GM21717 (cell line): ENCODE measurements around the gene SP4.

Source experiments
- ATAC-seq: cut with Tn5 transposase; IDR thresholded peaks from one replicate; pipeline ENCODE4 v1.9.1; 2021; ENCODE audit warnings: mild to moderate bottlenecking, moderate library complexity; ENCODE audit not compliant: unreplicated experiment

The SP4 gene

GRCh38 chr7:21427871-21428658 is at the start of gene SP4:
Gene SP4 (plus strand): TSS chr7:21428083. CDS start chr7:21428252, 169 bp downstream.
- ATAC-seq, result peak; percentile 74

DNA sequence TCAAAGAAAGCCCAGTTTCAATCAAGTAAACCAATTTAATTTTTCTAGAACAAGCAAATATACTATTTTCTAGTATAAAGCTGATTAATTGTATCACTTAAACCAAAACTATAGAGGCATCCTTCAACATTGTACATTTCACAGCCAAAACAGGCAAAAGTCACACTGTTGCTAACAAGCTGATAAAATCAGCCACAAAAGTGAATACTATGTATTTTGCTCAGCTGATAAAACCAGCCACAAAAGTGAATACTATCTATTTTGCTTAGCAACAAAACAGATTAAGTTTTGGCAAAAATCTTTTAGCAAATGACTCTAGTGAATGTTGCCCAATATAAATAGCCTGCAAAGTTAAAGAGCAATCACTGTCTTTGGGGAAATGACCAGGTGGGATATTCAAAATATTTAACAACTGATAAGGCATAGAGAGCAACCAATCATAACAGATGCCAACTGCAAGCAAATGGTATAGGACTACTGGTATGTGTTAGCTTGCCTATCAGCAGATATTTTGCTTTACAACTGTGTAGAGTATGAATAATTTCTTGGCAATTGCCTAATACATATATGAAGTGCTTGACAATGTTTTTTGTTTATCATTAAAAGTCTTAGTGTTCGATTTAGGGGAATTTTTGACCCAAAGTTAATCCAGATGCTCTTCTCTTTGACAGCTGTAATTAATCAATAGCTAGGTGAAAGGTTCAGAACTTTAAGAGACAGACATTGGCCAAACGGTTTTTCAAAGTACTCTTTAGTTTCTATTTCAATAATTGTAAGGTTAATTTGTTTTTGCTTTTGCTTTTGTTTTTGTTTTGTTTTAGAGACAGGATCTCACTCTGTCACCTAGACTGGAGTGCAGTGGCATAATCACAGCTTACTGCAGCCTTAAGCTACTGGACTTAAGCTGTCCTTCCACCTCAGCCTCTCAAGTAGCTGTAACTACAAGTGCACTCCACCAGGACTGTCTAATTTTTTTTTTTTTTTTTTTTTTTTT is 44.4 kb upstream of the SP4 start:
- ATAC-seq, result peak; percentile 93

DNA sequence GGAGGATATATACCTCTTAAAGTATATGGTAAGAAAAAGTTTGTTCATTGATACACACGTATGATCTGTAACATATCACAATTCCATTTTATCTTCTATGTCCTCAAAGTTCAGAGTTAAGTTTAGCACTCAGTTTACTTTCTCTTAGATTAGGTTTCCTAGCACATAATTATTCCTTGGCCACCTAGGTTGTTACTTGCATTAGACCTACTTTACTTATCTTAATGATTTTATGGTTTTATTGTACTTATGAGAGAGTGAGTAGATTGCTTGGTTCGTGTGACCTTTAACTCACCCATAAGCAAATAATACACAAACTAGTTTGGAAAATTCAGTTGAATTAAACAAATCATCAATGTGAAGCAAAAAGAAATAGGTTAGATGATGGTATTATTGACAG is 33.9 kb upstream of the SP4 start:
- no peak for ATAC-seq

DNA sequence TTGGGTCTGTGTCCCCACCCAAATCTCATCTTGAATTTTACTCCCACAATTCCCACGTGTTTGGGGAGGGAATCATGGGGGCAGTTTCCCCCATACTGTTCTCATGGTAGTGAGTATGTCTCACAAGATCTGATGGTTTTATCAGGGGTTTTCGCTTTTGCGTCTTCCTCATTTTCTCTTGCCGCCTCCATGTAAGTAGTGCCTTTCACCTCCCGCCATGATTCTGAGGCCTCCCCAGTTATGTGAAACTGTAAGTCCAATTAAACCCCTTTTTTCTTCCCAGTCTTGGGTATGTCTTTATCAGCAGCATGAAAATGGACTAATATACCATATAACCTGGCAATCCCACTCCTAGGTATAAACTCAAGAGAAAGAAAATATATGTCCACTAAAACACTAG is 25.9 kb upstream of the SP4 start:
- no peak for ATAC-seq

DNA sequence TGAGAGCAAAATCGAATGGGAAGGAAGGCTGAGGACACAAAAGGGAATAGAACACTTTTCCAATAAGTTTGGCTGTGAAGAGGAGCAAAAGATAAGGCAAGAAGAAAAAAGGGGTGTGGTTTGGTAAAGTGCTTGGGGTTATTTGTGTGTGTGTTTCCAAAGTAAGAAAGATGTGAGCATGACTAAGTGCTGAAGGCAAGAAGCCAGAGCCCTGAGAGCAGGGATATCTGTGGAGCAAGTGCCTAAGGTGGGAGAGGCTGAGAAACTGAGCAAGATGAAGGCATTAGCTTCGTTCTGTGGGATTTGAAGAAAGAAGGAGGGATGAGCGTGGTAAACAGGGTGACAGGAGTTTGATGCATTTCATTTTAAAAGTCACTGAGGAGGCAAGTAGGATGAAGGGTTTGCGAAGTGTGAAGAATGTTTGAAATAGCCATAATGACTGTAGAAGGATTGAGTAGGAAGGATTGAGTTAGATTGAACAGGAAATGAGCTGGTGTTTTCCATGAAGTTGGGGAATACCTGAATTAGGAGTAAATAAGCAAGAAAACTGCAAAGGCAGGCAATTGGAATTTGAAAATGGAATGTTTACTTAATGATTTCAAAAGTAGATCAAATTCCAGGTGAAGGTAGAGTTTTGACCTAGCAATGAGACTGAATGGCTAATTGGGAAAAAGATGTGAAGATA is 19.9 kb upstream of the SP4 start:
- ATAC-seq, result no peak

DNA sequence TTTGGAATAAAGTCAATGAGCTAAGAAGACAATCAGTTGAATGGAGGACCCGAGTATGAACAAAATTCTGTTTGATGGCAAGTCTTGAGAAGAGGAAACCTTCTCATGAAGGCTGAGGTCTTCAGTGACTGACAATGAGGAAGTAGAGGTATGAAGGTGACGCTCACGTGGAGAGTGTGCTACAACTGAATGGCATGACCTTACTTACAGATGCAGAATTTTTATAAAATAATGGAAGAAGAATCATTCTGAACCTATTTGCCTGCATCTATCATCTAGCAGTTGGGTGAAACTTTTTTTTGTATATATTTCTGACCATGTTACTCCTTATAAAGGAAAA is 19.4 kb upstream of the SP4 start:
- no peak for ATAC-seq

DNA sequence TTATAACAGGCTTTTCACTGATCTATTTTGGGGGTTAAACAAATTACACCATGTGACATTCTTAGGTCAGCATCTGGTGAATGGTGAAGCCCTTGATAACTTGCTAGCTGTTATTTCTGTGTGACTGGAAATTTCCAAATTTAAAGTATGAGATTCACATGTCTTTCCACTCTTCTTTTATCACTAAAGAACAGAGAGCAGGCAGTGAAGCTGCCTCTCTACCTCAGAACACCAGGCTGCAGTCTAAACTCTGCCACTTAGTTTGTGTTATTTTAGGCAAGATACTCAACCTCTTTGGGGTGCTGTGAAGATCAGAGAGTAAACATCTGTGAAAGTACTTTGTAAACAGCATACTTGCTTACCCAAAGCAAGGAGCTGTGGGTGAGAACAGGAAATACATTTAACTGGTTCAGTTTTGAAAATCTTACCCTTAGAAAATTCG is 15.5 kb upstream of the SP4 start:
- no peak for ATAC-seq

DNA sequence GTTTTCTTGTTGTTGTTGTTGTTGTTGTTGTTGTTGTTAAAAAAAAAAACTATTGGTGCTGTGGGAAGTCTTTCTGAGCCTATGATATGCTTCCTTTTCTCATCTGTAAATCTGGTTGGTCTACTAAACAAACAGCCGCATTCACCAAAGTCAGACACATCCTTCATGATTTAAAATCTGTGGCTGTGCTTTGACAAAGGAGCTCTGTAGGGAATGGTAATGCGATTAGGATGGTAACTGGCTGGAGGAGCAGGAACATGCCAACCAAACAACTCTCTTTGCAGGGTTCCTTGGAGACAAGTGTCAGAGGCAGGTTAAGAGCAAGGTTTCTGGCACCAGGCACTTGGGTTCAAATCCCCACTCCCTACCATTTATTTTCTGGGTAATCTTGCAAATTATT is 14.9 kb upstream of the SP4 start:
- no peak for ATAC-seq

DNA sequence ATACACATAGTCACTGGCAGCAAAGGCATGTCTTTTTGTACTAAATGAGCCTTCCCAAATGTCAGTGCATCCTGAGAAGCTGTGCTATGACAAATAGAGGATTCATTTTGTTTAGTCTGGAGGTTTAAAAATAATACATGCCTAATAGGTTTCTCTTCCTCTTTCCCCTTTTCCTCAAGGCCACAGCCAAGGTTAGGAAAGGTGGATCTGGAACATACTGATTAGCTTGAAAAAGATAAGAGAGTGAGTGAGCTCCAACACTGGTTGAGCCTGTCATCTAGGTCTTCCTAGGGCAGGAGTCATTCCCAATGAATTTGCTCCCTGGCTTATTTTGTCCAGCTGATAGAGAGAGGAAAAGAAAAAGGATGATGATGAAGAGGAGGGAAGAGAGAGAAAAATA is 14.4 kb upstream of the SP4 start:
- no peak for ATAC-seq

- no peak for ATAC-seq
Observed at GRCh38 chr7:21414795-21415393, 13.0 kb upstream of the SP4 start.

- no peak for ATAC-seq
Observed at GRCh38 chr7:21417647-21418046, 10.2 kb upstream of the SP4 start.

GRCh38 chr7:21422751-21423150 is 5.1 kb upstream of the SP4 start:
- no peak for ATAC-seq

DNA sequence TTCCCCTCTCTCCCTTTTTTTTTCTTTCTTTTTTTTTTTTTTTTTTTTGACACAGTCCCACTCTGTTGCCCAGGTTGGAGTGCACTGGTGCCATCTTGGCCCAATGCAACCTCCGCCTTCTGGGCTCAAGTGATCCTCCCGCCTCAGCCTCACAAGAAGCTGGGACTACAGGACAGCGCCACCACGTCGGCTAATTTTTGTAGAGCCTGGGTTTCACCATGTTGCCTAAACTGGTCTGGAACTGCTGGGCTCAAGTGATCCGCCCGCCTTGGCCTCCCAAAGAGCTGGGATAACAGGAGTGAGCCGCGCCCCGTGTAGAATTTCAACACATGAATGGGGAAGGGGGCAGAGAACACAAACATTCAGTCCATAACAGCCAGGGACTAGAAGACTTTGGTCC is 2.6 kb upstream of the SP4 start:
- ATAC-seq, result no peak

GRCh38 chr7:21426286-21427181 is 1.3 kb upstream of the SP4 start:
- ATAC-seq, result no peak

GRCh38 chr7:21427182-21427870 is 557 bp upstream of the SP4 start:
- peak; percentile 82 for ATAC-seq

DNA sequence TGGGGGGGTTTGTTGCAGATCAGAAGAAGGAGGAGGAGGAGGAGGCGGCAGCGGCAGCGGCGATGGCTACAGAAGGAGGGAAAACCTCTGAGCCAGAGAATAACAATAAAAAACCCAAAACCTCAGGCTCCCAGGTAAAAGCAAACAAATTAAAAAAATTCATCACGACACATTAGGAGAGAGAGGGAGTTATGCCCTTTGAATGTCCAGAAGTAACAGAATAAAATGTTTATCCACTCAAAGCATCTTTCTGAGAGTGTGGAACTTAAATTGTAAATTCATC is 717 bp downstream of the SP4 start:
- ATAC-seq, result no peak

- ATAC-seq, result no peak
Observed at GRCh38 chr7:21429021-21429420, 1.1 kb downstream of the SP4 start.

DNA sequence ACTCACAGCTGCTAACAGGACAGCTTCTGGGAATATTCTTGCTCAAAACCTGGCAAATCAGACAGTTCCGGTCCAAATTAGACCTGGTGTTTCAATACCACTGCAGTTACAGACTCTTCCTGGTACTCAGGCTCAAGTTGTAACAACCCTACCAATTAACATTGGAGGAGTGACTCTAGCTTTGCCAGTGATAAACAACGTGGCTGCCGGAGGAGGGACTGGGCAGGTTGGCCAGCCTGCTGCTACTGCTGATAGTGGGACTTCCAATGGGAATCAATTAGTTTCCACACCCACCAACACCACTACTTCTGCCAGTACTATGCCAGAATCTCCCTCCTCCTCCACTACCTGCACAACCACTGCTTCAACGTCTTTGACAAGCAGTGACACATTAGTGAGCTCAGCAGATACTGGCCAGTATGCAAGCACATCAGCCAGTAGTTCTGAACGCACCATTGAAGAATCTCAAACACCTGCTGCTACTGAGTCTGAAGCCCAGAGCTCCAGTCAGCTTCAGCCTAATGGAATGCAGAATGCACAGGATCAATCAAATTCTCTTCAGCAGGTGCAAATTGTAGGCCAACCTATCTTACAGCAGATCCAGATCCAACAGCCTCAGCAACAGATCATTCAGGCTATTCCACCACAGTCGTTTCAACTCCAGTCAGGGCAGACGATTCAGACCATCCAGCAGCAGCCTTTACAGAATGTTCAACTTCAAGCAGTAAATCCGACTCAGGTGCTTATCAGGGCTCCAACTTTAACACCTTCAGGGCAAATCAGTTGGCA is 2.1 kb downstream of the SP4 start:
- ATAC-seq, result no peak

GRCh38 chr7:21430575-21430954 is 2.7 kb downstream of the SP4 start:
- ATAC-seq, result no peak
